Measurements from ENCODE around the gene XIRP1. TPM values are rescaled to one million over a fixed set of nuclear protein-coding genes. Genes with fewer than 3 reads are reported as not detected.

The XIRP1 gene
- total RNA-seq, 3 donors from 2014 or later = 0.31 TPM; not detected in 2

GRCh38 chr3:39143051-39143885, 49.1 kb downstream of the XIRP1 start:
- Histone ChIP-seq H3K4me1 (ENCODE audit: low read depth) (peaks cover 57% of the 10 kb centered on the region), H3K9me3 (no peaks in the 10 kb centered on the region), H3K36me3 (ENCODE audit: low read depth) (no peaks in the 10 kb centered on the region), H3K4me3 (no peak overlapping the region)
- ATAC-seq (no peak), DNase-seq (no peak)
- intact Hi-C loops (cut with DNase I, micrococcal nuclease) = loop anchor here in 1 of 2 donors (5.0 kb wide), 1 partner anchor 39 kb away; no protein-coding TSS in a partner anchor
- TF ChIP-seq CTCF (IDR thresholded peaks at IDR 0.05) = no peak

DNA sequence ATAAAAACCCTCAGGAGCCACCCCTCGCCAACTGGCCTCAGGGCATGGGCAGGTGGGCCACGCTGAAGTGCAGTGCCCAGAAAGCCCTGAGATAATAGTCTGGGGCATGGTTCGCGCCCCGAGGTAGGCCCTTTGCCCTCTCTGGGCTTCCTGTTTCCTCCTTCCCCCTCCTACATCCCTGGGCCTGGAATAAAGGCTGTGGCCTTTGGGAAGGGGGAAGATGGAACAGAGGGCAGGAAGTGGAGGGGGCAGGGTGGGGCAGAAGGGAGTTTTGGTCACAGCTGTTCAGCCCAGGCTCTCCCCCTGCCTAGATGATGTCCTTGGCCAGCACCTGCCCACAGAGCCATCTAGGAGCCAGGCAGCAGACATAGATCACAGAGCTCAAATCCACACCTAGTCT, 50.3 kb downstream of the XIRP1 start:
- H3K4me1 ChIP-seq (ENCODE audit: low read depth) = peaks cover 45% of the 10 kb centered on the region
- intact Hi-C loops (cut with DNase I, micrococcal nuclease) = loop anchor here in 1 of 2 donors (5.0 kb wide), 1 partner anchor 40 kb away; no protein-coding TSS in a partner anchor
- H3K4me3 ChIP-seq = no peak overlapping the region
- ATAC-seq (peak; percentile 73), DNase-seq (peak; percentile 70 to 81 (median 78))
- no peak for TF ChIP-seq CTCF (IDR thresholded peaks at IDR 0.05)
- no peaks in the 10 kb centered on the region for H3K9me3 ChIP-seq
- no peaks in the 10 kb centered on the region for H3K36me3 ChIP-seq (ENCODE audit: low read depth)

DNA sequence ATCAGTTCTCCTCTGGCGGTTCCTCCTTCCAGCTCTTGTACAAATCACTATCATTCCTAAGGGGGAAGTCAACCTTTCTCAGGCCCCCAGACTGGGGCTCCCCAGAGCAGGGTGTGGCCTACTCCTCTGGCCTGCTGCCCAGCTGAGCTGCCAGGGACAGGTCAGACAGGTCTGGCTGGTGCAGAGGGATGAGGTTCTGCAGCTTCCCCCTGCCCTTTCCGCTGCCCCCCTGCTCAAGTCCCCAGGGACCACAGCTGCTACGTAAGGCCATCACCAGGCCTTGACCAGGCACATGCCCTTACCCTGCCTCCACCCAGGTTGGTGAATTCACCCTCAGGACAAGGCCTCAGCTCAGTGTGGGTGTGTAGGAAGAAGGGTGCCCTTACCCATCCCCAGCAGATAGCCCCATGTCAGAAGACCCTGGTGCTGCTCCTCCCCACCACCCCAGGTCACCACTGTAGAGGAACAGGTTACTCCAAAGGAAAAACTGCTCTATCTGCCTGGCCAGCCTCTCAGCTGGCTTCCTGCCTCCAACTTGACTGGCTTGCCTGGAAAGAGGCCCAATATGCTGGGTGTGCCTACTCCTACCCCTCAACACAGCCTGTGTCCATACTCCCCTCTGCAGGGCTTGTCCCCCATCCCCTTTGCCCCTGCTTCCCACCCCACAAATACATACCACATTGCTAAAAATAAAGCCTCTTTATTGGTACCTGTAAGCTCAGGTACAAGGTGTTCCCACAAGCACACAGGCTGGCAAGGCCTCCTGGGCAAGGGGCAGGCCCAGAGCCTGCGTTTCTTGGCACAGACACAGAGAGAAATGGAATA, 51.0 kb downstream of the XIRP1 start:
- DNase-seq (peak; percentile 86 to 94 (median 92)), ATAC-seq (peak; percentile 77)
- Histone ChIP-seq H3K4me1 (ENCODE audit: low read depth) (peaks cover 38% of the 10 kb centered on the region), H3K4me3 (no peak overlapping the region), H3K36me3 (ENCODE audit: low read depth) (no peaks in the 10 kb centered on the region), H3K9me3 (no peaks in the 10 kb centered on the region)
- intact Hi-C loops (cut with DNase I, micrococcal nuclease) = loop anchor here in 1 of 2 donors (5.0 kb wide), 1 partner anchor 41 kb away; no protein-coding TSS in a partner anchor
- TF ChIP-seq CTCF (IDR thresholded peaks at IDR 0.05) = no peak

DNA sequence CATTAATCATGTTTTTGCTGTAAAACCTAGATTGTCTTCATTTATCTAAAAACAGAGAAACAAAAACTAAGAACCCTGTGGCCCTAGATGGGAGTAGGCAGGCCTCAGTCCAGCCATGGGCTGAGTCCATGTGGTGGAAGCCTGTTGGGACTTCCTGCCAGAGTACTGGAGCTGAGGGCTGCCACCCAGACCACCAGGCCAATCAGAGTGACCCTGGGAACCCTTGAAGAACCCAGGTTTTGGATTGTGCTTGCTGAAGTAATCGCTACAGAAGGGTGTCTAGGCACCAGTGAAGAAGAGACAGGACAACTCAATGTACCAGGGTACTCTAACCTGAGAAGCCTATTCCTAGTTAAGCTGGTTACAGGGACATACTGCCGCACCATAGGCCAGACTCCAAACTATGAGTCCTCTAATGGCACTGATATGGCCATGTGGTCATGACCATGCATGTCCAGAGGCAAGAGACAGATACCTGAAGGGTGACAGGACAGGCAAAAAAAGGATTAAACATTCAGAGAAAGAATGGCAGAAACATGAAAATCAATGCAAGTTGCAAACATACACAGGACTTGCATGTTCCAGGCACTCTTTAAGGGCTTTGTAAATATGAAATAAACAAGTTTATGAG, 51.9 kb downstream of the XIRP1 start:
- H3K4me1 ChIP-seq (ENCODE audit: low read depth) = peaks cover 32% of the 10 kb centered on the region

More for the DNA sequence above, 51.9 kb downstream of the XIRP1 start:
- Histone ChIP-seq H3K9me3 (no peaks in the 10 kb centered on the region), H3K4me3 (no peak overlapping the region), H3K36me3 (ENCODE audit: low read depth) (no peaks in the 10 kb centered on the region)
- intact Hi-C loops (cut with DNase I, micrococcal nuclease) = loop anchor here in 1 of 2 donors (5.0 kb wide), 1 partner anchor 42 kb away; no protein-coding TSS in a partner anchor
- ATAC-seq (no peak), DNase-seq (peak in 1 of 3 donors; percentile 23)
- TF ChIP-seq CTCF (IDR thresholded peaks at IDR 0.05) = no peak
